Loucy (cell line): ENCODE measurements around the gene MRPL50.

Experiments used
- H2AFZ ChIP-seq: fragments of 200-600 bp; sonication (generic); 2 replicates; pipeline ENCODE4 v1.6.0; 2016; ENCODE audit warnings: antibody characterized with exemption, mild to moderate bottlenecking, low read length, moderate library complexity
- H3F3A ChIP-seq: fragments of 200-600 bp; 2 replicates; pipeline ENCODE4 v1.6.0; 2016; ENCODE audit warnings: antibody characterized with exemption, low read depth, mild to moderate bottlenecking
- H3K27me3 ChIP-seq: fragments of 200-600 bp; sonication (generic); 2 replicates; pipeline ENCODE4 v1.6.1; 2014; ENCODE audit warnings: low read length, mild to moderate bottlenecking; ENCODE audit not compliant: insufficient read depth, poor library complexity, severe bottlenecking
- H3K36me3 ChIP-seq: fragments of 200-600 bp; sonication (generic); 2 replicates; pipeline ENCODE4 v1.6.1; 2016; ENCODE audit warnings: low read length; ENCODE audit not compliant: insufficient read depth
- H3K4me1 ChIP-seq: fragments of 200-600 bp; sonication (generic); 2 replicates; pipeline ENCODE4 v1.5.1; 2014; ENCODE audit warnings: low read length, mild to moderate bottlenecking; ENCODE audit not compliant: insufficient read depth, poor library complexity, severe bottlenecking
- H3K4me2 ChIP-seq: fragments of 200-600 bp; sonication (generic); 2 replicates; pipeline ENCODE4 v1.6.0; 2014; ENCODE audit warnings: antibody characterized with exemption, low read length, low read depth, mild to moderate bottlenecking; ENCODE audit not compliant: poor library complexity, severe bottlenecking
- H3K4me3 ChIP-seq: fragments of 200-600 bp; sonication (generic); 2 replicates; pipeline ENCODE4 v1.5.1; 2014; ENCODE audit warnings: low read length, mild to moderate bottlenecking, mixed read lengths; ENCODE audit not compliant: poor library complexity, severe bottlenecking
- H3K79me2 ChIP-seq: fragments of 200-600 bp; sonication (generic); 2 replicates; pipeline ENCODE4 v1.6.1; 2014; ENCODE audit warnings: low read length; ENCODE audit not compliant: insufficient read depth
- H3K9ac ChIP-seq: fragments of 200-600 bp; sonication (generic); 2 replicates; pipeline ENCODE4 v1.6.0; 2014; ENCODE audit warnings: mild to moderate bottlenecking, low read depth, low read length, moderate library complexity; ENCODE audit not compliant: poor library complexity, severe bottlenecking
- H3K9me2 ChIP-seq: fragments of 200-600 bp; sonication (generic); replicated peaks from 2 replicates; pipeline ENCODE4 v1.6.1; 2016; ENCODE audit warnings: low read depth, low read length, mixed read lengths
- H3K9me3 ChIP-seq: fragments of 200-600 bp; sonication (generic); 2 replicates; pipeline ENCODE4 v1.6.1; 2014; ENCODE audit warnings: mild to moderate bottlenecking, antibody characterized with exemption, low read length, low read depth; ENCODE audit not compliant: insufficient read depth
- H4K20me1 ChIP-seq: fragments of 200-600 bp; sonication (generic); 2 replicates; pipeline ENCODE4 v1.6.0; 2014; ENCODE audit warnings: antibody characterized with exemption, low read length, mild to moderate bottlenecking; ENCODE audit not compliant: insufficient read depth, poor library complexity, severe bottlenecking
- CTCF ChIP-seq: fragments of 200-600 bp; sonication (generic); conservative IDR thresholded peaks from 2 replicates; pipeline ENCODE4 v1.5.1; 2014; ENCODE audit warnings: mild to moderate bottlenecking, antibody characterized with exemption, low read length
- EZH2phosphoT487 ChIP-seq: fragments of 200-600 bp; IDR thresholded peaks from 2 replicates; pipeline ENCODE4 v1.6.1; 2018; ENCODE audit warnings: antibody characterized with exemption, mild to moderate bottlenecking, moderate library complexity, borderline replicate concordance

MRPL50 gene

GRCh38 chr9:101397746-101398067 is 711 bp downstream of the MRPL50 start:
- Histone ChIP-seq H3K9me3 (no peaks in the 10 kb centered on the region), H3K36me3 (no peaks in the 10 kb centered on the region), H2AFZ (peak overlapping the region; percentile 95)

GRCh38 chr9:101394687-101395086 is 3.7 kb downstream of the MRPL50 start:
- no peaks in the 10 kb centered on the region for H3K9me2 ChIP-seq
- no peaks in the 10 kb centered on the region for H3K27me3 ChIP-seq
- H3K4me3 ChIP-seq, result peak overlapping the region; percentile 19
- no peak overlapping the region for H2AFZ ChIP-seq
- peaks cover 11% of the 10 kb centered on the region for H3K36me3 ChIP-seq
- H3K4me1 ChIP-seq, result peaks cover 28% of the 10 kb centered on the region
- peaks cover 84% of the 10 kb centered on the region for H3K79me2 ChIP-seq
- no peak overlapping the region for H3K9ac ChIP-seq
- H4K20me1 ChIP-seq, result peaks cover 15% of the 10 kb centered on the region
- TF ChIP-seq CTCF, result no peak
- no peak for TF ChIP-seq EZH2phosphoT487
- H3K4me2 ChIP-seq, result peak overlapping the region; percentile 91
- H3K9me3 ChIP-seq, result no peaks in the 10 kb centered on the region
- H3F3A ChIP-seq, result no peaks in the 10 kb centered on the region

More at GRCh38 chr9:101397746-101398067, 711 bp downstream of the MRPL50 start:
- peak overlapping the region; percentile 83 for H3K4me3 ChIP-seq
- H3K79me2 ChIP-seq, result peaks cover 88% of the 10 kb centered on the region
- peaks cover 50% of the 10 kb centered on the region for H3K4me1 ChIP-seq
- H3K9me2 ChIP-seq, result no peaks in the 10 kb centered on the region
- H3K4me2 ChIP-seq, result peak overlapping the region; percentile 91
- peak overlapping the region; percentile 83 for H3K9ac ChIP-seq
- TF ChIP-seq EZH2phosphoT487, result no peak
- no peak for TF ChIP-seq CTCF
- H3K27me3 ChIP-seq, result no peaks in the 10 kb centered on the region
- no peaks in the 10 kb centered on the region for H3F3A ChIP-seq
- H4K20me1 ChIP-seq, result peaks cover 21% of the 10 kb centered on the region

- H3K9me2 ChIP-seq, result no peaks in the 10 kb centered on the region
- peaks cover 72% of the 10 kb centered on the region for H3K79me2 ChIP-seq
- TF ChIP-seq CTCF (no peak), EZH2phosphoT487 (no peak)
- no peak overlapping the region for H2AFZ ChIP-seq
- peaks cover 13% of the 10 kb centered on the region for H4K20me1 ChIP-seq
- no peaks in the 10 kb centered on the region for H3K9me3 ChIP-seq
- H3K27me3 ChIP-seq, result no peaks in the 10 kb centered on the region
- H3K9ac ChIP-seq, result no peak overlapping the region
- peak overlapping the region; percentile 35 for H3K4me2 ChIP-seq
- peaks cover 24% of the 10 kb centered on the region for H3K36me3 ChIP-seq
- H3F3A ChIP-seq, result peaks cover 2% of the 10 kb centered on the region; the same call in 1 of the 2 replicates
- peaks cover 24% of the 10 kb centered on the region for H3K4me1 ChIP-seq
- H3K4me3 ChIP-seq, result peak overlapping the region; percentile 20
These were observed 5.3 kb downstream of the MRPL50 start for GRCh38 chr9:101393135-101393534.
